Renal pelvis (tissue), 4 donors: ENCODE results near the gene MLF2. TPM values are rescaled to one million over a fixed set of nuclear protein-coding genes. Genes with fewer than 3 reads are reported as not detected.

Source experiments
- DNase-seq: peaks from one replicate; pipeline ENCODE4 v3.0.0-alpha.2; 2013
- polyA plus RNA-seq, 3 donors: library from polyadenylated mRNA; unstranded; fragments of 120-200 nt; gene quantifications; one replicate each; pipeline ENCODE4 v1.2.1, GENCODE V29; 2013; ENCODE audit not compliant: insufficient read length in 3 of 3

MLF2 gene
- polyA plus RNA-seq, 3 donors: 213 to 247 (median 244) TPM

DNA sequence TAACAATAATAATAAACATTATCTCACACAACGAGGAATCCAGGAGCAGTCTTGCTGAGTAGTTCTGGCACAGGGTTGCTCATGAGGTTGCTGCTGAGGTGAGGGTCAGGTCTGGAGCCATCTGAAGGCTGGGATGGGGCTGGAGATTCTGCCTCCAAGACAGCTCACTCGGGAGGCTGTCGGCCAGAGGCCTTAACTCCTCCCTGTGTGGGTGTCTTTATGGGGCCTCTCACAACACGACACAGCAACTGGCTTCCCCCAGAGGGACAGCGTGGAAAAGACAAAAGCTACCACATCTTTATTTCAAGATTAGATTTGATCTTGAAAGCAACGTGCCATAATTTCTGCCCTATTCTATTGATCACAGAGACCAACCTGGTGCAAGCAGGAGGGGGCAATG, 29.2 kb upstream of the MLF2 start:
- no peak for DNase-seq

GRCh38 chr12:6780573-6780972, 27.6 kb upstream of the MLF2 start:
- DNase-seq: no peak

DNA sequence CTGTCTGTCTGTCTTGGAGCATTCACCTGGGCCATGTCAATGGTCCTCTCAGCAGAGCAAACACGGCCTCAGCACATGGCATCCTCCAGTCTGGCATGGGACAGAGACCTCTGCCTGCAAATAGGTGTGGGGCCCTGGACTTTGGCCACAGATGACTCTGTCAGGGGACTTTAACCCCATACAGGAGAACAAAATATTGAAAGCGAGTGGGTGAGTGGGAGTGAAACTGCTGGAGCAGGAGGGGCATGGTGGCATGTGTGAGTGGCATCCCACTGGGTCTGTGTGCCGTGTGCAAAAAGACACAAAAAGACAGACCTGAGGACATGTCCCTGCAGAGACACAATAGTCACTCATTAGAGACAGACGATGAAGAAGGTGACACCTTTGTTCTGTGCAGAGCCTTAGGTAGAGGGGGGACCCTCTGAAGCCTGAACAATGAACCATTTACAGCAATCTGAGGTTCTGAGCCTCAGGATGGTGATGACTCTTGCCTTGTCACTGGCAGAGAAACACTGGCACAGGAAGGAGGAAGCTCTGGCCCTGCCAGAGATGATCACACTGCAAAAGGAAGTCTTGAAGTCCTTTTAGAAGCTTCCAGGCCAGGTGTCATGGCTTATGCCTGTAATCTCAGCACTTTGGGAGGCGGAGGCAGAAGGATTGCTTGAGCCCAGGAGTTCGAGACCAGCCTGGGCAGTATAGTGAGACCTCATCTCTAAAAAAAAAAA, 26.9 kb upstream of the MLF2 start:
- no peak for DNase-seq

DNA sequence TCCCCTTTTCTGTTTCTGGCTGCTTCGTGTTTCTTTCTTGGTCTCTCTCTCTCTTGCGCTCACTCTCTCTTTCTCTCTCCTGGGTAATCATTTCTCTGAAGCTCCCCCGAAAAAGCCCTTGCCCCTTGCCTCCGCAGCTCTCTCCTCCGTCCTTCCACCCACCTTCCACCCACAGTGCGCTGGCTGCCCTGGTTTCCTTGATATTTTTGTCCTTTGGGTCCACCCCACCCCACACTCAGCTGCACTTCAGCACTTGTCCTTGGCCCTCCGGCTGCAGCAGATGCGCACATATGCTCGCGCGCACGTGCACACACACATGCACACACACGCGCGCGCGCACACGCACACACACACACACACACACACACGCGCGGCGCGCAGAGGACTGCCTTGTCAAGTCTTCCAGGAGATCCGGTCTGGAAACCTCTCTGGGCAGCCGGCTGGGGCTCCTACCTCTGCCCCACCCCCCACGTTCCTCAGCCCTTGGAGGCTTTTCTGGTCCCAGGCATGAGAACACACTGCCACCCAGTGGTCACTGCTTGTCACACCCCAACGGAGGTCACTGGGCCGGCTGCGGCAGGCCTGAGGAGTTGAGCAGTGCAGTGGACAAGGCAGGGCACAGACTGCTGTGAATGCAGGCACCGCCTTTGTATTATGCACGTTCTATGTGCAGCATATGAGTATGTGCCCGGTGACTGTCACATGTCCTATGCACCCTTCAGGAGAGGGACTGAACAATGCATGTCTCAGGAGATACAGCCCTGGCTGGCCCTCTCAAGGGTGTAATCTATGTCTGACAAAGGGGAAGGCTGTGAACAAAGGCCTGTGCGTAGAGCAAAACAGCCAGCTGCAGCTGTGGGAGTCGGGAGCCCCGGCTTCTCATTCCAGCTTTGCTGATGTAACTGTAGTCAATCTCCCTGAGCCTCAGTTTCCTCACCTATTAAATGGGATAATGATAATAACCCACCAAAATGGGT, 25.9 kb upstream of the MLF2 start:
- peak; percentile 95 for DNase-seq

- no peak for DNase-seq
Measured at GRCh38 chr12:6778217-6778573, 25.3 kb upstream of the MLF2 start.

- no peak for DNase-seq
Measured at GRCh38 chr12:6777386-6777785, 24.4 kb upstream of the MLF2 start.

DNA sequence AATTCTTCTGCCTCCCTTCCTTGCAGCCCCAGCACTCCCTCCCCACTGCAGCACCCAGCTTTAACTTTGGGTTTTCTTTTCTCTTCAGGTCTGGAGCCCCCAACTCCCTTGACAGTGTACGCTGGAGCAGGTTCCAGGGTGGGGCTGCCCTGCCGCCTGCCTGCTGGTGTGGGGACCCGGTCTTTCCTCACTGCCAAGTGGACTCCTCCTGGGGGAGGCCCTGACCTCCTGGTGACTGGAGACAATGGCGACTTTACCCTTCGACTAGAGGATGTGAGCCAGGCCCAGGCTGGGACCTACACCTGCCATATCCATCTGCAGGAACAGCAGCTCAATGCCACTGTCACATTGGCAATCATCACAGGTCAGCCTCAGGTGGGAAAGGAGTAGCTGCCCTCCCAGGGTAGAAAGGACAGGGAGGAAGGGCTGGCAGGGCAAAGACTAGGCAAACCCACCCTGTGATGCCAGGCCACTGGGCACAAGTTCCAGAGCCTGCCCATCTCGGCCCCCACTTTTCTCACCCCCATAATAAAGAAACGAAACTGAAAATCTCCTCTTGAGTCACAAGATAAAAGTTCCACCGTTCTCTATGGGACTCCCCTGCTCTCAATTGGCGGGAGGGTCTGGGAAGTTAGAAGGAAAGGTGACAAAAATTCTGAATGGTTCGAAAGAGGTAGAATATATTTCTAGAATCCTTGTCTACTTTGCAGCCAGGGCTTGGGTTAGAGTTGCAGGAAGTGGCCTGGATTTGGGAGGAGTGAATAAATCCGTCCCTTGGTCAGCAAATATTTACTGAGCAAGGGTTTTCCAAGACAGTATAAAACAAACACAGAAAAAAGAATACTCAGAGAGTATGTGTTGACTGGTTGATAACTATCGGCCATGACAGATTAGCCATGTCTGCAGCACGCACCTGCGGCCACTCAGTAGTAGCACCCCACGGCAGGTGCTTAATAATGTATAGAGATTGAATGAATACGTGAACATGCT, 22.5 kb upstream of the MLF2 start:
- DNase-seq: no peak

GRCh38 chr12:6774499-6775062, 21.6 kb upstream of the MLF2 start:
- no peak for DNase-seq

DNA sequence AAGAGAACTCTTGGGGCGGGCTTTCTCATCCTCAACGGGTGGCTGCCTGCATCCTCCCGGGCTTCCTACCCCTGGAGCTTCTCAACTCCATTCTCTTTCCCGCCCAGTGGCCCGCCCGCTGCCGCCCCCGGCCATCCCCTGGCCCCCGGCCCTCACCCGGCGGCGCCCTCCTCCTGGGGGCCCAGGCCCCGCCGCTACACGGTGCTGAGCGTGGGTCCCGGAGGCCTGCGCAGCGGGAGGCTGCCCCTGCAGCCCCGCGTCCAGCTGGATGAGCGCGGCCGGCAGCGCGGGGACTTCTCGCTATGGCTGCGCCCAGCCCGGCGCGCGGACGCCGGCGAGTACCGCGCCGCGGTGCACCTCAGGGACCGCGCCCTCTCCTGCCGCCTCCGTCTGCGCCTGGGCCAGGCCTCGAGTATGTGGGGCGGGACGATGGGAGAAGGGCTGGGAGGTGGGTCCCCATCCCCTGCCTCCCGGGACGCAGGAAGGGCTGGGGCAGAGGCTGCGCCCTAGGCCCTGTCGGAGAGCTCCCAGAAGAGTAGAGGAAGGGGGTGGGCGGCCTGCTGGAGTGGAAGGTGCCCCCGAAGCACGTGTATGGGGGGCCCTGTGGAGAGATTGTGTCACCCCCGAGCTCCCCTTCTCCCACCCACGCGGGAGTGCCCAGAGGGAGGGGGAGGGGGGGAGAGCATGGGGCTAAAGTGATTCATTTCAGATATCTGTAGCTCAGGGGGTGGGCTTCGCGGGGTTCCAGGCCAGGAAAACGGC, 20.8 kb upstream of the MLF2 start:
- no peak for DNase-seq

- DNase-seq: no peak
Measured at GRCh38 chr12:6772726-6773589, 20.0 kb upstream of the MLF2 start.

- DNase-seq: no peak
Measured at GRCh38 chr12:6772331-6772695, 19.4 kb upstream of the MLF2 start, which contains the start of gene LAG3. Gene LAG3 (plus strand): TSS chr12:6772520. CDS start chr12:6772853, 333 bp downstream.

GRCh38 chr12:6771509-6772330, 18.8 kb upstream of the MLF2 start:
- DNase-seq: no peak

- no peak for DNase-seq
Measured at GRCh38 chr12:6771091-6771495, 18.2 kb upstream of the MLF2 start.

GRCh38 chr12:6770600-6770999, 17.7 kb upstream of the MLF2 start:
- DNase-seq: no peak

DNA sequence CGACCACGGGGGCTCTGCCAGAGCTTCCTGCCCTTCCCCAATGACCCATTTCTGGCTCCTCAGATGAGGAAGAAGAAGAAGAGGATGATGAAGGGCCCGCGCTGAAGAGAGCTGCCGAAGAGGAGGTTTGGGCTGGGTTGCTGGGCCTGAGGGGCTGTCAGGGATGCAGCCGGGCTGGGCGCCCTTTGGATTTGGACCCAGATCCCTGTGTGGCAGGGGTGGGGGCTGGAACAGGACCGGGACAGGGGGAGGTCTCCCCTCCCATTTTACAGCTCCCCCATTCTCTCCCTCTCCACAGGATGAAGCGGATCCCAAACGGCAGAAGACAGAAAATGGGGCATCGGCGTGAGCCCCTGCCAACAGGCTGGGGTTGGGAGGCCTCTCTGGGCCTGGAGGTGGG, 17.2 kb upstream of the MLF2 start:
- DNase-seq: no peak

GRCh38 chr12:6769666-6770065, 16.7 kb upstream of the MLF2 start:
- DNase-seq: no peak

GRCh38 chr12:6768990-6769389, 16.0 kb upstream of the MLF2 start:
- no peak for DNase-seq

GRCh38 chr12:6768437-6768914, 15.5 kb upstream of the MLF2 start:
- DNase-seq: no peak
